HG02588 (cell line): ENCODE data around the gene PLEKHA5.
"Not testable (repeated sequence)": the region's sequence is repeated elsewhere in the genome, so short reads cannot be mapped to it uniquely, and the experiment has no call there.

Source experiments
- ATAC-seq: cut with Tn5 transposase; IDR thresholded peaks from one replicate; pipeline ENCODE4 v1.9.1; 2021; ENCODE audit warnings: mild to moderate bottlenecking, moderate library complexity; ENCODE audit not compliant: unreplicated experiment

The PLEKHA5 gene

GRCh38 chr12:19316425-19316824 lies 186.9 kb downstream of the PLEKHA5 start:
- no peak for ATAC-seq

- no peak for ATAC-seq
Measured at GRCh38 chr12:19322376-19322775, 192.8 kb downstream of the PLEKHA5 start.

GRCh38 chr12:19323805-19324204 lies 194.3 kb downstream of the PLEKHA5 start:
- ATAC-seq = no peak

- no peak for ATAC-seq
Measured at GRCh38 chr12:19326102-19326501, 196.6 kb downstream of the PLEKHA5 start.

GRCh38 chr12:19332196-19332595 lies 202.7 kb downstream of the PLEKHA5 start:
- no peak for ATAC-seq

- no peak for ATAC-seq
Measured at GRCh38 chr12:19338405-19338804, 208.9 kb downstream of the PLEKHA5 start.

- not testable (repeated sequence) for ATAC-seq
Measured at GRCh38 chr12:19350850-19351249, 221.3 kb downstream of the PLEKHA5 start.

GRCh38 chr12:19351346-19351745 lies 221.8 kb downstream of the PLEKHA5 start:
- ATAC-seq = no peak

GRCh38 chr12:19369691-19370148 lies 240.2 kb downstream of the PLEKHA5 start:
- no peak for ATAC-seq

- no peak for ATAC-seq
Measured at GRCh38 chr12:19373586-19373985, 244.1 kb downstream of the PLEKHA5 start.

- no peak for ATAC-seq
Measured at GRCh38 chr12:19375888-19376287, 246.4 kb downstream of the PLEKHA5 start.

- no peak for ATAC-seq
Measured at GRCh38 chr12:19376691-19377090, 247.2 kb downstream of the PLEKHA5 start.

GRCh38 chr12:19382111-19382526 lies 252.6 kb downstream of the PLEKHA5 start:
- ATAC-seq = peak; percentile 98

GRCh38 chr12:19382563-19382962 lies 253.0 kb downstream of the PLEKHA5 start:
- no peak for ATAC-seq

GRCh38 chr12:19387161-19387560 lies 257.6 kb downstream of the PLEKHA5 start:
- ATAC-seq = no peak

GRCh38 chr12:19388131-19388549 lies 258.6 kb downstream of the PLEKHA5 start:
- no peak for ATAC-seq

- no peak for ATAC-seq
Measured at GRCh38 chr12:19390051-19390598, 260.6 kb downstream of the PLEKHA5 start.

GRCh38 chr12:19392644-19393043 lies 263.1 kb downstream of the PLEKHA5 start:
- ATAC-seq = not testable (repeated sequence)

GRCh38 chr12:19394385-19394784 lies 264.9 kb downstream of the PLEKHA5 start:
- no peak for ATAC-seq

- no peak for ATAC-seq
Measured at GRCh38 chr12:19397534-19397933, 268.0 kb downstream of the PLEKHA5 start.

GRCh38 chr12:19398376-19399363 lies 269.1 kb downstream of the PLEKHA5 start:
- no peak for ATAC-seq
